ENCODE data around the gene FBLN1. TPM values are rescaled to one million over a fixed set of nuclear protein-coding genes. Genes with fewer than 3 reads are reported as not detected.
"Not testable (repeated sequence)": the region's sequence is repeated elsewhere in the genome, so short reads cannot be mapped to it uniquely, and the experiment has no call there.

FBLN1 gene
- total RNA-seq, 1 donor from 2014 or later = 186 TPM

DNA sequence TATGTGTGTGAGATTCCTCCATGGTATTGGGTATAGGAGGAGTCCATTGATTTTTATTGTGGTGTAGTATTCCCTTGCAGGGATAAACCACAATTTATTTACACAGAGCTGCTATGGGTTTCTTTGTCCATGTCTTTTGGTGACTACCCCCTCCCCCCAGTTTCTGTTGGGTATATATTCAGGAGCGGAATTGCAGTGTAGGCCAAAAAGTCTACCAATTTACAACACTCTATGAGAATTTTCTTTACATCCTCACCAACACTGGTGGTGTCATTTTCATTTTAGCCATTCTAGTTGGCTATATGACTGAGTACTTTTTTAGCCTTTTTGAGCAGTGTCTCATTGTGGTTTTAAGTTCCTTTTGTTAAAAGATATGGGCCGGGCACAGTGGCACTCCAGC, 113.7 kb downstream of the FBLN1 start:
- H3K27ac Mint-ChIP-seq (ENCODE audit: unreplicated experiment) = no peak overlapping the region
- DNase-seq (ENCODE audit: low spot score) = peak; percentile 1
- H3K4me3 Mint-ChIP-seq (ENCODE audit: unreplicated experiment) = no peak overlapping the region
- peaks cover 9% of the 10 kb centered on the region for H3K4me1 Mint-ChIP-seq (ENCODE audit: low read depth)
- H3K9me3 Mint-ChIP-seq (ENCODE audit: low read depth) = peaks cover 9% of the 10 kb centered on the region
- H3K36me3 Mint-ChIP-seq (ENCODE audit: low read depth) = no peaks in the 10 kb centered on the region
- TF ChIP-seq, protein P1, sequence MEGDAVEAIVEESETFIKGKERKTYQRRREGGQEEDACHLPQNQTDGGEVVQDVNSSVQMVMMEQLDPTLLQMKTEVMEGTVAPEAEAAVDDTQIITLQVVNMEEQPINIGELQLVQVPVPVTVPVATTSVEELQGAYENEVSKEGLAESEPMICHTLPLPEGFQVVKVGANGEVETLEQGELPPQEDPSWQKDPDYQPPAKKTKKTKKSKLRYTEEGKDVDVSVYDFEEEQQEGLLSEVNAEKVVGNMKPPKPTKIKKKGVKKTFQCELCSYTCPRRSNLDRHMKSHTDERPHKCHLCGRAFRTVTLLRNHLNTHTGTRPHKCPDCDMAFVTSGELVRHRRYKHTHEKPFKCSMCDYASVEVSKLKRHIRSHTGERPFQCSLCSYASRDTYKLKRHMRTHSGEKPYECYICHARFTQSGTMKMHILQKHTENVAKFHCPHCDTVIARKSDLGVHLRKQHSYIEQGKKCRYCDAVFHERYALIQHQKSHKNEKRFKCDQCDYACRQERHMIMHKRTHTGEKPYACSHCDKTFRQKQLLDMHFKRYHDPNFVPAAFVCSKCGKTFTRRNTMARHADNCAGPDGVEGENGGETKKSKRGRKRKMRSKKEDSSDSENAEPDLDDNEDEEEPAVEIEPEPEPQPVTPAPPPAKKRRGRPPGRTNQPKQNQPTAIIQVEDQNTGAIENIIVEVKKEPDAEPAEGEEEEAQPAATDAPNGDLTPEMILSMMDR (IDR thresholded peaks at IDR 0.05) = no peak
- H3K27me3 Mint-ChIP-seq (ENCODE audit: low read depth) = no peaks in the 10 kb centered on the region

DNA sequence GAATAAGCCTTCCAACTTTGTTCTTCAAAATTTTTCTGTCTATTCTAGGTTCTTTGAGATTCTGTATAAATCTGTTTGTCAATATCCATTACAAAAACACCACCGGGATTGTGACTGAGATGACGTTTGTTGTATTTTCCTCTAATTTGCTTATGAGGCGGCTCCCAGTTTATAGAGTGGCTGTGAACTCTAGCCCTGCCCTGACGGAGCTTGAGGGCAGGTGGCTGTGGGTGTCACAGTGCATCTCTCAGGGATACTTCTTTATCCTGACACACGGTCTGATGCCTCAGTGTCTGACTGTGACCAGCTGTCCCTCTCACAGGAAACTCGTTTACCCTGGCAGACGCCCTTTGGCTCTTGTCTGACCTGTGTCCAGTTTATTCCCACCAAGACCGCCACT, 115.3 kb downstream of the FBLN1 start:
- DNase-seq (ENCODE audit: low spot score) = peak; percentile 20
- no peaks in the 10 kb centered on the region for H3K27me3 Mint-ChIP-seq (ENCODE audit: low read depth)
- no peak overlapping the region for H3K4me3 Mint-ChIP-seq (ENCODE audit: unreplicated experiment)
- peaks cover under 1% of the 10 kb centered on the region for H3K4me1 Mint-ChIP-seq (ENCODE audit: low read depth)
- no peaks in the 10 kb centered on the region for H3K36me3 Mint-ChIP-seq (ENCODE audit: low read depth)
- TF ChIP-seq, protein P1 (IDR thresholded peaks at IDR 0.05) = no peak
- H3K27ac Mint-ChIP-seq (ENCODE audit: unreplicated experiment) = no peak overlapping the region
- H3K9me3 Mint-ChIP-seq (ENCODE audit: low read depth) = peaks cover 9% of the 10 kb centered on the region

DNA sequence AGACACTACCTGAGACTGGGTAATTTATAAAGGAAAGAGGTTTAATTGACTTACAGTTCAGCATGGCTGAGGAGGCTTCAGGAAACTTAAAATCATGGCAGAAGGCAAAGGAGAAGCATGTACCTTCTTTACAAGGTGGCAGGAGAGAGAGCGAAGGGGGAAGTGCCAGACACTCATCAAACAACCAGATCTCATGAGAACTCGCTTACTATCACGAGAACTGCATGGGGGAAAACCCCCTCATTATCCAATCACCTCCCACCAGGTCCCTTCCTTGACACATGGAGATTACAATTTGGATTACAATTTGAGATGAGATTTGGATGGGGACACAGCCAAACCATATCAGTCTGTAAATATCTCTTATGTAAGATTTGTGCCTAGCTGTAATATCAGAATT, 118.0 kb downstream of the FBLN1 start:
- Mint-ChIP-seq H3K4me1 (ENCODE audit: low read depth) (no peaks in the 10 kb centered on the region), H3K9me3 (ENCODE audit: low read depth) (peaks cover 9% of the 10 kb centered on the region), H3K27me3 (ENCODE audit: low read depth) (peaks cover 3% of the 10 kb centered on the region), H3K36me3 (ENCODE audit: low read depth) (no peaks in the 10 kb centered on the region), H3K4me3 (ENCODE audit: unreplicated experiment) (no peak overlapping the region), H3K27ac (ENCODE audit: unreplicated experiment) (no peak overlapping the region)
- DNase-seq (ENCODE audit: low spot score) = no peak
- TF ChIP-seq, protein P1 (IDR thresholded peaks at IDR 0.05) = no peak

DNA sequence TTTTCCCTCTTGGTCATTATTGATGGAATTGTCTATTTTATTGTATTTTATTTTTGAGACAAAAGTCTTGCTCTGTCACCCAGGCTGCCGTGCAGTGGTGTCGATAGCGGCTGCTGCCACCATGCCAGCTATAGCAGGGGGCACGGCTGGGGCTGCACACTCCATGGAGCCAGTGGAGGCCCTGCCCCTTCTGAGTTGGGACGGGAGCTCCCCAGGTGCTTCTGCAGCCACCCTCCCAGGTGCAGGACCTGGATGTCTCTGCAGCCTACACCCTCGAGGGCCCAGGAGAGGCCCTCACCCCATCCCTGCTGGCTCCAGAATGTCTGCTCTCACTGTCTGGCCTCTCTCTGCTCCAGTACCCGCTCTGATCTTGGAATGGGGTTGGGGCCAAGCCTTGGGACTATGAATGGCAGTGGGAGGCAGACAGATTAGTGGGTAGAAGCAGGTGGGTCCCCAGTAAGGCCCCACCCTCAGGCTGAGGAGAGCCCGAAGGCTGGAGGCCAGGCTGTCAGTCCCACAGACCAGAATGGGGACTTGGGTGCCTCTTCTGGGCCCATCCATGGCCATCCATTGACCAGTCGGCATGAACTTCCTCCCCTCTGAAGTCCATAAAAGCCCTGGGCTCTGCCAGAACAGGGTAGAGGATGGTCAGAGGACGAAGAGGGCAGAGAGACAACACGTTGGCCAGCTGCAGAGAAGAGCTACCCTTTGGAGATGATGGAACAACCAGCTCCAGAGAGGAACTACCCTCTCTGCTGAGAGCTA, 119.3 kb downstream of the FBLN1 start:
- Mint-ChIP-seq H3K27ac (ENCODE audit: unreplicated experiment) (no peak overlapping the region), H3K4me3 (ENCODE audit: unreplicated experiment) (no peak overlapping the region), H3K9me3 (ENCODE audit: low read depth) (peaks cover 5% of the 10 kb centered on the region), H3K27me3 (ENCODE audit: low read depth) (peaks cover 4% of the 10 kb centered on the region), H3K36me3 (ENCODE audit: low read depth) (no peaks in the 10 kb centered on the region), H3K4me1 (ENCODE audit: low read depth) (no peaks in the 10 kb centered on the region)
- peak; percentile 73 for DNase-seq (ENCODE audit: low spot score)
- TF ChIP-seq, protein P1 (IDR thresholded peaks at IDR 0.05) = no peak

DNA sequence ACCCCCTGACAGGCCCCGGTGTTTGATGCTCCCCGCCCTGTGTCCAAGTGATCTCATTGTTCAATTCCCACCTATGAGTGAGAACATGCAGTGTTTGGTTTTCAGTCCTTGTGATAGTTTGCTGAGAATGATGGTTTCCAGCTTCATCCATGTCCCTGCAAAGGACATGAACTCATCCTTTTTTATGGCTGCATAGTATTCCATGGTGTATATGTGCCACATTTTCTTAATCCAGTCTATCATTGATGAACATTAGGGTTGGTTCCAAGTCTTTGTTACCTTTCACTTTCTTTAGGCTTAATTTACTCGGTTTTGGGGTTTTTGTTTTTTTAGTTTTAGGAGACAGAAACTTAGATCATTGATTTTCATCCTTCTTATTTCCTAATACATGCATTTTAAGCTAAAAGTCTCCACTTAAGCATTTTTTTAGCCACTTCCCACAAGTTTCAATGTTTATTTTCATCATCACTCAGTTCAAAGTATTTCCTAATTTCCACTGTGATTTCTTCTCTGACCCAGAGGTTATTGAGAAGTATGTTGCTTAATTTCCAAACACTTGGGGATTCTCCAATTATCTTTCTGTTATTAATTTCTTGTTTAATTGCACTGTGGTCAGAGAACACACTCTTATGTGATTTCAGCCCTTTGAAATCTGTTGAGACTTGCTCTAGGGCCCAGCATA, 120.9 kb downstream of the FBLN1 start:
- H3K9me3 Mint-ChIP-seq (ENCODE audit: low read depth); H3K27ac Mint-ChIP-seq (ENCODE audit: unreplicated experiment); DNase-seq (ENCODE audit: low spot score); H3K4me1 Mint-ChIP-seq (ENCODE audit: low read depth); H3K27me3 Mint-ChIP-seq (ENCODE audit: low read depth); H3K36me3 Mint-ChIP-seq (ENCODE audit: low read depth); H3K4me3 Mint-ChIP-seq (ENCODE audit: unreplicated experiment): not testable (repeated sequence)

Measured in chondrocyte (in vitro differentiated cells).